PFSK-1 (cell line): ENCODE measurements around the gene AMOTL1.

Experiments
- FOXP2 ChIP-seq: optimal IDR thresholded peaks from 2 replicates; pipeline ENCODE3; 2011; ENCODE audit warnings: borderline replicate concordance, control low read depth, inconsistent platforms; ENCODE audit not compliant: insufficient read depth; ENCODE audit errors: extremely low read length, extremely low read depth
- POLR2AphosphoS5 ChIP-seq: IDR thresholded peaks from 2 replicates; pipeline ENCODE4 v1.6.1; 2012; ENCODE audit warnings: low read depth, mild to moderate bottlenecking, control low read depth, low read length, moderate library complexity
- SIN3A ChIP-seq: IDR thresholded peaks from 2 replicates; pipeline ENCODE4 v1.6.1; 2012; ENCODE audit warnings: mild to moderate bottlenecking, low read length, moderate library complexity, borderline replicate concordance; ENCODE audit not compliant: insufficient read depth
- TAF1 ChIP-seq: IDR thresholded peaks from 2 replicates; pipeline ENCODE4 v1.6.1; 2012; ENCODE audit warnings: low read length, control low read depth, borderline replicate concordance; ENCODE audit not compliant: insufficient read depth
- TF ChIP-seq, protein P1 (sequence below), 2 experiments: IDR thresholded peaks; 2 replicates each; pipeline versions ENCODE4 v1.6.1 to v1.8.0; 2011 to 2012; ENCODE audit warnings: low read depth in 2 of 2, low read length in 2 of 2, control low read depth in 1 of 2, inconsistent platforms in 1 of 2, mild to moderate bottlenecking in 1 of 2, moderate library complexity in 1 of 2; ENCODE audit not compliant: insufficient read depth in 1 of 2

AMOTL1 gene

DNA sequence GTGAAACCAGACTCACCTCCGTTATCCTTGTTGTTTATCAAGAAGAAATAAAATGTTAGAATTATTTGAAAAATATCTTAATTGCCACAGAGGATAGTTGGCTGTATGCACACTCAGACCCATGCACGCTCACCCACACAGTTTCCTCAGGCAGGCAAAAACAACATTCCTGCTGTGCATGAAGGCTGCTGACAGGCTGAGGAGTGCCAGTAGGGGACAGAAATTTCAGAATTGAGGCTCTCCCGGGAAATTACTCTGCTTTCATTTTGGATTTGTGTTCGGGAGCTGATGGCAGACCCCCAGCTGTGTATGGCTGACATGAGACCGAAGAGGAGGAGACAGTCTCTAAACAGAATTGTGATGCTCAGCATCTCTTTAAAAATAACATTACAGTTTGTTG, 87.5 kb downstream of the AMOTL1 start:
- TF ChIP-seq TAF1 (no peak), FOXP2 (no peak), SIN3A (no peak), POLR2AphosphoS5 (no peak)
- TF ChIP-seq, protein P1, sequence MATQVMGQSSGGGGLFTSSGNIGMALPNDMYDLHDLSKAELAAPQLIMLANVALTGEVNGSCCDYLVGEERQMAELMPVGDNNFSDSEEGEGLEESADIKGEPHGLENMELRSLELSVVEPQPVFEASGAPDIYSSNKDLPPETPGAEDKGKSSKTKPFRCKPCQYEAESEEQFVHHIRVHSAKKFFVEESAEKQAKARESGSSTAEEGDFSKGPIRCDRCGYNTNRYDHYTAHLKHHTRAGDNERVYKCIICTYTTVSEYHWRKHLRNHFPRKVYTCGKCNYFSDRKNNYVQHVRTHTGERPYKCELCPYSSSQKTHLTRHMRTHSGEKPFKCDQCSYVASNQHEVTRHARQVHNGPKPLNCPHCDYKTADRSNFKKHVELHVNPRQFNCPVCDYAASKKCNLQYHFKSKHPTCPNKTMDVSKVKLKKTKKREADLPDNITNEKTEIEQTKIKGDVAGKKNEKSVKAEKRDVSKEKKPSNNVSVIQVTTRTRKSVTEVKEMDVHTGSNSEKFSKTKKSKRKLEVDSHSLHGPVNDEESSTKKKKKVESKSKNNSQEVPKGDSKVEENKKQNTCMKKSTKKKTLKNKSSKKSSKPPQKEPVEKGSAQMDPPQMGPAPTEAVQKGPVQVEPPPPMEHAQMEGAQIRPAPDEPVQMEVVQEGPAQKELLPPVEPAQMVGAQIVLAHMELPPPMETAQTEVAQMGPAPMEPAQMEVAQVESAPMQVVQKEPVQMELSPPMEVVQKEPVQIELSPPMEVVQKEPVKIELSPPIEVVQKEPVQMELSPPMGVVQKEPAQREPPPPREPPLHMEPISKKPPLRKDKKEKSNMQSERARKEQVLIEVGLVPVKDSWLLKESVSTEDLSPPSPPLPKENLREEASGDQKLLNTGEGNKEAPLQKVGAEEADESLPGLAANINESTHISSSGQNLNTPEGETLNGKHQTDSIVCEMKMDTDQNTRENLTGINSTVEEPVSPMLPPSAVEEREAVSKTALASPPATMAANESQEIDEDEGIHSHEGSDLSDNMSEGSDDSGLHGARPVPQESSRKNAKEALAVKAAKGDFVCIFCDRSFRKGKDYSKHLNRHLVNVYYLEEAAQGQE (IDR thresholded peaks at IDR 0.05; ENCODE audit: insufficient read depth in 1 of 2, low read depth in 2 of 2, low read length in 2 of 2): no peak

DNA sequence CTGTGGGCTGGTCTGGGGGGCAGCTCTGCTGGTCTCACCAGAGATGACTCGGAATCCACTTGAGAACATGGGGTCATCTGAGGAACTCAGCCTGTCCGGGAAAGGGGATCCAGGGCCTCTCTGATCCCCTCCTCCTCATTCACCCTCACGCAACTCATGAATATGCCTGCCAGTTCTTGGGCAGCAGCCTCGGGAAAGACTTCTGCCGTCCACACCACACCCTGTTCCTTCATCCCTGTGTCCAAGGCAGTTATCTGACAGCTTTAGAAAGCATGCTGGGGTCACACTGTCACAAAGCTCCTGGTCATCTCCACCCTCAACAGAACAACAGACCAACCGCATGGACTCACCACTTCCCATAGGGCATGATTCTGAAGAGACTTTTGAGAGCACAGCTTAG, 88.3 kb downstream of the AMOTL1 start:
- TF ChIP-seq FOXP2 (no peak), TAF1 (no peak), POLR2AphosphoS5 (no peak), SIN3A (no peak)
- TF ChIP-seq, protein P1 (IDR thresholded peaks at IDR 0.05; ENCODE audit: insufficient read depth in 1 of 2, low read depth in 2 of 2, low read length in 2 of 2): no peak

DNA sequence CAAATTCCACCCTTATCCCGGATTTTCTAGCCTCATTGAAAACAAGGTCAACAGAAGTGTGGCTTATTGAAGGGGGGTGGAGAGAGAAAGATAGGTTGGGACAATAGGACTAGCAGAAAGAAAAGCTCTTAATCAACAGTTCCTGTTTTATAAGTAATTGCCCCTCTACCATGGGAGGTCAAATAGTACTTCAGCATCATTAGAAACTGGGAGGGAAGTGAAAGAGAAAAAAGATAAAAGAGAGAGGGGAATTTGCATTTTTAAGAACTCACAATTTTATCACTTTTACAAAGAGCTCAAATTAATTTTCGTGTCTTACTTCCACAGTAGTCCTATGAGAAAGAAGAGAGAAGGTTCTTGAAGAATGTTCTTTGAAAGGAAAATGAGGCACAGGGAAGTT, 89.2 kb downstream of the AMOTL1 start:
- TF ChIP-seq POLR2AphosphoS5 (no peak), TAF1 (no peak), SIN3A (no peak), FOXP2 (no peak)
- TF ChIP-seq, protein P1 (IDR thresholded peaks at IDR 0.05; ENCODE audit: insufficient read depth in 1 of 2, low read depth in 2 of 2, low read length in 2 of 2): no peak

DNA sequence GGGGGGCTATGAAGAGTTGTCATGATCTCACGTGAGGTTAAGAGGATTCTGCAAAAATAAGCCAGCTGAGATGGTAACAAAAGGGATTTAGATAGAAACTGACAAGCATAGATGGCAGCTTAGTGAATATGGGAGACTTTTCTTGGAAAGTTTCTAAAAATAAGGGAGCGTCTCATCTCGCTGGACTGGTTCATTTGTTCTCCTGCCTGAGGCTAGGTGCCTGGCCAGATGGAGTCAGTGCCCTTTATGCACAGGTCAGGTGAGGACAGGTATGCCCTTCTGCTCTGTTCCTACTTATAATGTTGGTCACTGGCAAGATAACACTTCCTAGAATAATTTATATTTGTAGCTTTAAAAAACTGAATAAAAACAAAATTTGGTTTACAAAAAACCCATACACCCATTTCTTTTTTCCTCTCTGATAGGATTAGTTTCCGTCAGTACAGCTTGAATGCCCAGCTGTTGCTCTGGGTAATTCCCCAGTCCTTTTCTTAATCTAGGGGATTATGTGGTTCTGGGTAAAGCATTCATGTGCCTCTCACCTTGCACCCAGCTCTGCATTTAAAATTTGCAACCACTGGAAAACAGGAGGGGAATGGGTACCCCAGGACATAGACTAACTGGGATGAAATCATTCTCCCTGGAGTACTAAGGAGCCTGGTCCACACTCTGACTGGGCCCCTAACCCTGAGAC, 90.0 kb downstream of the AMOTL1 start:
- TF ChIP-seq POLR2AphosphoS5: no peak; the same call in 1 of the 2 replicates
- TF ChIP-seq SIN3A: no peak
- no peak for TF ChIP-seq TAF1
- TF ChIP-seq FOXP2: no peak
- TF ChIP-seq, protein P1 (IDR thresholded peaks at IDR 0.05; ENCODE audit: insufficient read depth in 1 of 2, low read depth in 2 of 2, low read length in 2 of 2): no peak
